ENCODE data around the gene FBP2.

DNA sequence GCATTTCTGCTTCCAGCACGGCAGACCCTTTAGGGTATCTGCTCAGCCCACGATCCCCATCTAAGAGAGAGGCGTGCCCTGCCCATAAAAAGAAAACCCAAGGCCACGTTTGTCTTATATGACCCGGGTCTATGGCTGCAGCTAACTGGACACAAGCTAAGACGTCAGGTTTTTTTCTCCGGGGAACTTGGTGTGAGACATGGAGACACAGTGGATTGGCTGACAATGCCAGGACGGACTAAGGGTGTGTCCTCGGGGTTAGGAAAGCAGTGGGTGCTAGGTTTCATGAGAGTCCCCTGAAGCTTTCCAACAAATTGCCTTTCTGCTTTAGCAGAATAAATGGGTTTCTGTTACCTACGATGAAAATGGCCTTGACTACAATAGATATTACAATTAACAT, 7.1 kb upstream of the FBP2 start:
- TF ChIP-seq GABPA (IDR thresholded peaks at IDR 0.05; ENCODE audit: borderline replicate concordance, insufficient read depth, low read length) (no peak), SP4 (IDR thresholded peaks at IDR 0.05; ENCODE audit: low read length) (no peak), RBBP5 (IDR thresholded peaks at IDR 0.05; ENCODE audit: borderline replicate concordance, low read depth, low read length) (no peak), POLR2A (IDR thresholded peaks at IDR 0.05; ENCODE audit: control extremely low read depth in 1 of 2, low read depth in 2 of 2, low read length in 2 of 2) (no peak), SIN3A (conservative IDR thresholded peaks at IDR 0.05 in 1 of 2, IDR thresholded peaks at IDR 0.05 in 1 of 2; ENCODE audit: low read depth in 1 of 2, low read length in 2 of 2) (no peak), JUND (IDR thresholded peaks at IDR 0.05; ENCODE audit: low read length) (no peak), RNF2 (IDR thresholded peaks at IDR 0.05; ENCODE audit: borderline replicate concordance, low read depth, low read length, missing control alignments, poor library complexity, severe bottlenecking) (no peak), NANOG (IDR thresholded peaks at IDR 0.05; ENCODE audit: insufficient read depth, low read depth, low read length, poor library complexity, severe bottlenecking) (no peak), SP1 (IDR thresholded peaks at IDR 0.05; ENCODE audit: low read depth, low read length) (no peak), ZNF274 (IDR thresholded peaks at IDR 0.05; ENCODE audit: borderline replicate concordance, extremely low read depth, low read length) (no peak)
- TF ChIP-seq, protein P1, sequence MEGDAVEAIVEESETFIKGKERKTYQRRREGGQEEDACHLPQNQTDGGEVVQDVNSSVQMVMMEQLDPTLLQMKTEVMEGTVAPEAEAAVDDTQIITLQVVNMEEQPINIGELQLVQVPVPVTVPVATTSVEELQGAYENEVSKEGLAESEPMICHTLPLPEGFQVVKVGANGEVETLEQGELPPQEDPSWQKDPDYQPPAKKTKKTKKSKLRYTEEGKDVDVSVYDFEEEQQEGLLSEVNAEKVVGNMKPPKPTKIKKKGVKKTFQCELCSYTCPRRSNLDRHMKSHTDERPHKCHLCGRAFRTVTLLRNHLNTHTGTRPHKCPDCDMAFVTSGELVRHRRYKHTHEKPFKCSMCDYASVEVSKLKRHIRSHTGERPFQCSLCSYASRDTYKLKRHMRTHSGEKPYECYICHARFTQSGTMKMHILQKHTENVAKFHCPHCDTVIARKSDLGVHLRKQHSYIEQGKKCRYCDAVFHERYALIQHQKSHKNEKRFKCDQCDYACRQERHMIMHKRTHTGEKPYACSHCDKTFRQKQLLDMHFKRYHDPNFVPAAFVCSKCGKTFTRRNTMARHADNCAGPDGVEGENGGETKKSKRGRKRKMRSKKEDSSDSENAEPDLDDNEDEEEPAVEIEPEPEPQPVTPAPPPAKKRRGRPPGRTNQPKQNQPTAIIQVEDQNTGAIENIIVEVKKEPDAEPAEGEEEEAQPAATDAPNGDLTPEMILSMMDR (IDR thresholded peaks at IDR 0.05; ENCODE audit: control extremely low read depth in 1 of 3, insufficient read depth in 1 of 3, low read depth in 1 of 3, low read length in 3 of 3), result no peak
- TF ChIP-seq, protein P2, sequence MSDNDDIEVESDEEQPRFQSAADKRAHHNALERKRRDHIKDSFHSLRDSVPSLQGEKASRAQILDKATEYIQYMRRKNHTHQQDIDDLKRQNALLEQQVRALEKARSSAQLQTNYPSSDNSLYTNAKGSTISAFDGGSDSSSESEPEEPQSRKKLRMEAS (IDR thresholded peaks at IDR 0.05), result no peak

All from H1 (cell line).